IMR-90 (cell line): ENCODE measurements around the gene PAF1. TPM values are rescaled to one million over a fixed set of nuclear protein-coding genes. Genes with fewer than 3 reads are reported as not detected.

ENCODE experiments used
- ATAC-seq: fragments of 200-7000 bp; cut with Tn5 transposase; 2 replicates; pipeline ENCODE4 v1.9.1; 2020; ENCODE audit warnings: low read depth, mild to moderate bottlenecking, moderate library complexity
- BruUV-seq: library from RNA; stranded (reverse); fragments of 400-500 nt; replicated peaks from 2 replicates; lab custom pipeline; 2021; lab: Mats Ljungman, UMichigan
- CTCF ChIA-PET: fragments of 300-600 bp; formaldehyde crosslinking; extraction: SDS; loops from one replicate; lab custom pipeline; 2021; ENCODE audit warnings: antibody characterized with exemption; lab: Yijun Ruan, JAX
- POLR2A ChIA-PET: fragments of 300-600 bp; sonication (Branson Sonifier 250); formaldehyde crosslinking; loops from one replicate; lab custom pipeline; 2022; ENCODE audit warnings: antibody characterized with exemption; ENCODE audit not compliant: unreplicated experiment; lab: Charles Lee
- DNase-seq: peaks from one replicate; pipeline ENCODE4 v3.0.0; 2013
- H2AFZ ChIP-seq: replicated peaks from 2 replicates; pipeline ENCODE3; 2013; ENCODE audit warnings: low read length, mild to moderate bottlenecking; ENCODE audit not compliant: poor library complexity
- H2AK5ac ChIP-seq: 2 replicates; pipeline ENCODE4 v1.6.1; 2013; ENCODE audit warnings: low read depth, low read length, inconsistent platforms
- H2AK9ac ChIP-seq: replicated peaks from 2 replicates; pipeline ENCODE3; 2013; ENCODE audit warnings: mild to moderate bottlenecking, low read depth, low read length, moderate library complexity; ENCODE audit not compliant: poor library complexity
- H2BK120ac ChIP-seq: 2 replicates; pipeline ENCODE4 v1.6.1; 2013; ENCODE audit warnings: low read depth, low read length, inconsistent platforms
- H2BK15ac ChIP-seq: 3 replicates; pipeline ENCODE4 v1.6.1; 2013; ENCODE audit warnings: low read depth, low read length, inconsistent platforms
- H2BK20ac ChIP-seq: 2 replicates; pipeline ENCODE4 v1.6.1; 2013; ENCODE audit warnings: low read depth, mild to moderate bottlenecking, inconsistent platforms, low read length, moderate library complexity
- H2BK5ac ChIP-seq: 2 replicates; pipeline ENCODE4 v1.6.1; 2013; ENCODE audit warnings: mild to moderate bottlenecking, low read depth, low read length, inconsistent platforms; ENCODE audit not compliant: poor library complexity, severe bottlenecking
- H3K14ac ChIP-seq: replicated peaks from 2 replicates; pipeline ENCODE4 v1.6.1; 2013; ENCODE audit warnings: low read depth, low read length, inconsistent platforms
- H3K18ac ChIP-seq: 2 replicates; pipeline ENCODE4 v1.6.1; 2013; ENCODE audit warnings: low read depth, low read length, control low read depth
- H3K23ac ChIP-seq: 2 replicates; pipeline ENCODE4 v1.6.1; 2013; ENCODE audit warnings: low read depth, low read length, inconsistent platforms
- H3K27ac ChIP-seq: 2 replicates; pipeline ENCODE4 v1.5.1; 2013; ENCODE audit warnings: mild to moderate bottlenecking, control low read depth, low read length; ENCODE audit not compliant: insufficient read depth
- H3K27me3 ChIP-seq: 2 replicates; pipeline ENCODE4 v1.6.1; 2013; ENCODE audit warnings: low read length; ENCODE audit not compliant: control insufficient read depth, insufficient read depth
- H3K36me3 ChIP-seq: 2 replicates; pipeline ENCODE4 v1.6.1; 2013; ENCODE audit warnings: low read length, mixed read lengths; ENCODE audit not compliant: control insufficient read depth, insufficient read depth
- H3K4ac ChIP-seq: 2 replicates; pipeline ENCODE4 v1.6.1; 2013; ENCODE audit warnings: low read depth, low read length, inconsistent platforms
- H3K4me1 ChIP-seq: 2 replicates; pipeline ENCODE4 v1.6.1; 2013; ENCODE audit warnings: low read length, mixed read lengths; ENCODE audit not compliant: control insufficient read depth, insufficient read depth
- H3K4me2 ChIP-seq: 2 replicates; pipeline ENCODE4 v1.6.1; 2013; ENCODE audit warnings: low read depth, mild to moderate bottlenecking, control low read depth, low read length, moderate library complexity
- H3K4me3 ChIP-seq: 2 replicates; pipeline ENCODE4 v1.5.1; 2013; ENCODE audit warnings: low read depth, mild to moderate bottlenecking, control low read depth, low read length, moderate library complexity; ENCODE audit not compliant: insufficient read depth
- H3K56ac ChIP-seq: 2 replicates; pipeline ENCODE4 v1.6.1; 2013; ENCODE audit warnings: low read length, inconsistent platforms; ENCODE audit not compliant: insufficient read depth; ENCODE audit errors: extremely low read depth
- H3K79me1 ChIP-seq, 2 experiments: 2 replicates each; pipeline ENCODE4 v1.6.1; 2013; ENCODE audit warnings: low read length in 2 of 2, inconsistent platforms in 1 of 2, low read depth in 1 of 2
- H3K9ac ChIP-seq: 2 replicates; pipeline ENCODE4 v1.6.1; 2013; ENCODE audit warnings: low read depth, low read length, control low read depth
- H3K9me1 ChIP-seq: 2 replicates; pipeline ENCODE4 v1.6.1; 2013; ENCODE audit warnings: low read length, inconsistent platforms; ENCODE audit not compliant: insufficient read depth
- H3K9me3 ChIP-seq: 2 replicates; pipeline ENCODE4 v1.6.1; 2013; ENCODE audit warnings: low read length; ENCODE audit not compliant: control insufficient read depth, insufficient read depth
- H4K20me1 ChIP-seq: 2 replicates; pipeline ENCODE4 v1.6.1; 2013; ENCODE audit warnings: low read length, inconsistent platforms; ENCODE audit not compliant: insufficient read depth
- H4K5ac ChIP-seq: 2 replicates; pipeline ENCODE4 v1.6.1; 2013; ENCODE audit warnings: mild to moderate bottlenecking, low read depth, low read length, control low read depth
- H4K8ac ChIP-seq, 2 experiments: 2 replicates each; pipeline ENCODE4 v1.6.1; 2013; ENCODE audit warnings: low read depth in 2 of 2, low read length in 2 of 2, control low read depth in 1 of 2, inconsistent platforms in 1 of 2
- H4K91ac ChIP-seq: 2 replicates; pipeline ENCODE4 v1.6.1; 2013; ENCODE audit warnings: low read depth, low read length, inconsistent platforms; ENCODE audit not compliant: insufficient read depth
- MXI1 ChIP-seq: IDR thresholded peaks from 2 replicates; pipeline ENCODE4 v1.6.1; 2012; ENCODE audit warnings: low read depth, mild to moderate bottlenecking, low read length, moderate library complexity, borderline replicate concordance
- WGBS, 2 experiments: methylation state at CpG; one replicate each; pipeline versions ENCODE4 v1.1.5 to v1.1.7; 2013; ENCODE audit warnings: missing lambda C conversion rate in 2 of 2; ENCODE audit not compliant: insufficient read length in 1 of 2; ENCODE audit errors: extremely low coverage in 2 of 2; 5-methylcytosine and 5-hydroxymethylcytosine counted together
- dilution Hi-C: fragments of 300-500 bp; cut with HindIII; formaldehyde crosslinking; loops from one replicate; pipeline ENCODE4 v1.14.3; 2018; ENCODE audit warnings: low sequenced_read_pairs; ENCODE audit not compliant: unreplicated experiment
- in situ Hi-C: fragments of 300-500 bp; cut with MboI; formaldehyde crosslinking; loops from 3 replicates; pipeline ENCODE4 v1.14.3; 2019; ENCODE audit warnings: low sequenced_read_pairs, inconsistent platforms, mixed read lengths
- intact Hi-C: fragments of 100-400 bp; cut with micrococcal nuclease; formaldehyde crosslinking; loops from 2 replicates; pipeline ENCODE4 v1.10.0; 2022
- polyA plus RNA-seq, 3 experiments: library from polyadenylated mRNA; depleted of rRNA; stranded (reverse); fragments of >200 nt; gene quantifications; 2 replicates each; pipeline ENCODE4 v1.2.3, GENCODE V29; 2012; ENCODE audit warnings: low replicate concordance in 1 of 3
- total RNA-seq: library from RNA; depleted of rRNA; stranded (reverse); fragments of >200 nt; gene quantifications from 2 replicates; pipeline ENCODE4 v1.2.3, GENCODE V29; 2012

Gene PAF1
- total and polyA plus RNA-seq, 2 of the 4 experiments (the other 2 are of a cell fraction) = 45.7 to 54.3 TPM

- H2AK5ac ChIP-seq = peak overlapping the region; percentile 97
- H3K4me2 ChIP-seq = peak overlapping the region; percentile 88
- ChIA-PET POLR2A (interaction anchor here (1.5 kb wide), 1 partner anchor 46 kb away, joined by 5 read pairs; the partner anchor contains the start of gene RPS16), CTCF (interaction anchor here (0.6 kb wide), 1 partner anchor 30 kb away, joined by 3 read pairs; no protein-coding TSS in a partner anchor)
- BruUV-seq = no TSS peak
- TF ChIP-seq MXI1 = no peak
- peak overlapping the region; percentile 51; the same call in 1 of the 2 replicates for H3K18ac ChIP-seq
- peak overlapping the region; percentile 53 for H4K5ac ChIP-seq
- no peaks in the 10 kb centered on the region for H3K27me3 ChIP-seq
- no peaks in the 10 kb centered on the region for H3K9me3 ChIP-seq
- peak overlapping the region; percentile 38 to 92 for H4K8ac ChIP-seq
- peak overlapping the region; percentile 64 for H3K4me3 ChIP-seq
- in situ Hi-C loops (no loop called here), dilution Hi-C loops (no loop called here), intact Hi-C loops (loop anchor here (2.0 kb wide), 1 partner anchor 48 kb away; the partner anchor contains the start of gene SAMD4B)
- H3K27ac ChIP-seq = peak overlapping the region; percentile 92
- H3K36me3 ChIP-seq = peaks cover 46% of the 10 kb centered on the region
- peak overlapping the region; percentile 73 for H3K23ac ChIP-seq
- peak overlapping the region; percentile 100 for H2AK9ac ChIP-seq
- peak overlapping the region; percentile 93 for H3K4ac ChIP-seq
- no peak for ATAC-seq
- H2BK5ac ChIP-seq = peak overlapping the region; percentile 93
- H3K79me1 ChIP-seq = peaks cover 34 to 55% of the 10 kb centered on the region in 2 experiments
- H2BK15ac ChIP-seq = no peak overlapping the region
- no peak overlapping the region for H2BK20ac ChIP-seq
- peak overlapping the region; percentile 93 for H3K14ac ChIP-seq
- 0% methylated on average over 5 of the region's 10 CpGs; no CpG with 5 or more reads in 1 of the 2 experiments for WGBS, 2 experiments
- peak overlapping the region; percentile 70; the same call in 1 of the 2 replicates for H2BK120ac ChIP-seq
- no peaks in the 10 kb centered on the region for H4K20me1 ChIP-seq
- peaks cover 15% of the 10 kb centered on the region; the same call in 1 of the 2 replicates for H3K9me1 ChIP-seq
- peak overlapping the region; percentile 87 for H3K9ac ChIP-seq
- peak overlapping the region; percentile 84 for H3K56ac ChIP-seq
- peaks cover 12% of the 10 kb centered on the region for H3K4me1 ChIP-seq
- H2AFZ ChIP-seq = peak overlapping the region; percentile 96
- H4K91ac ChIP-seq = peak overlapping the region; percentile 94
- DNase-seq = no peak
Measured at GRCh38 chr19:39390451-39390750, 505 bp downstream of the PAF1 start.
